AG10803 (cell line): ENCODE results near the gene MSH6.
"Not testable (repeated sequence)": the region's sequence is repeated elsewhere in the genome, so short reads cannot be mapped to it uniquely, and the experiment has no call there.

ENCODE experiments used
- DNase-seq: peaks from one replicate; pipeline ENCODE4 v3.0.0; 2010; ENCODE audit warnings: low read depth
- H3K4me3 ChIP-seq: 2 replicates; pipeline ENCODE4 v1.5.1; 2011; ENCODE audit warnings: mild to moderate bottlenecking, low read length, control low read depth
- CTCF ChIP-seq: conservative IDR thresholded peaks from 2 replicates; pipeline ENCODE4 v1.5.1; 2011; ENCODE audit warnings: mild to moderate bottlenecking, low read length, control low read depth, inconsistent platforms

The MSH6 gene

DNA sequence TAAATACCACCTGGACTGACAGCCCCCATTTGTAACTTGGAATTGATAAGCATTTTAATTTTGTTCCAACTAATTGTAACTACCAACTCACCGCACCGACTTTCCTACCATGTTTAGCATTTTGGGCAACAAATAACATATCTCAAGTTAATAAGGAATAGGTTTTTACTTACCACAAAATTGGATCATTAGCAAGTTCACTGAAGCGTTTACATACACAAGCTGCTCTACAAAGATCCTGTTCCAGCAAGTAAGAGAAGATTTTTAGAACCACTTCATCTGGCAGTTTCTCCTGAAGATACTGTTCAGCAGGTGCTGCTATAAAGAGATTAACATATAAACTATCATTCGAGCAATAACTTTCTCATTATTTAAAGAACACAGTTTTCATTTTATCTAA, 55.7 kb downstream of the MSH6 start:
- no peak for TF ChIP-seq CTCF
- H3K4me3 ChIP-seq = no peak overlapping the region
- DNase-seq = no peak

DNA sequence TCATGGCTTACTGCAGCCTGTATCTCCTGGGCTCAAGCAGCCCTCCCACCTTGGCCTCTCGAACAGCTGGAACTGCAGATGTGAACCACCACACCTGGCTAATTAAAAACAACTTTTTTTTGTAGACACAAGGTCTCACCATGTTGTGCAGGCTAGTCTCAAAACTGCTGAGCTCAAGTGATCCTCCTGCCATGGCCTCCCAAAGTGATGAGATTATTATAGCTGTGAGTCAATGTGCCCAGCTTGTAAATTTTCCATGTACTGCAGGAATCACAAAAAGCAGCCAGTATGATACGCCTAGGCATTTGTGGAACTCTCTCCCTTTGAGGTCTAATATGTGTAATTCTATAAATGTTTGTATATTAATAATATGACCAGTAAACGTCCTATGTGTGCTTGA, 59.9 kb downstream of the MSH6 start:
- no peak for TF ChIP-seq CTCF
- DNase-seq = no peak
- H3K4me3 ChIP-seq = no peak overlapping the region

- no peak overlapping the region for H3K4me3 ChIP-seq
- no peak for TF ChIP-seq CTCF
- no peak for DNase-seq
Observed at GRCh38 chr2:47843407-47843806, 60.5 kb downstream of the MSH6 start.

GRCh38 chr2:47844162-47844561, 61.2 kb downstream of the MSH6 start:
- H3K4me3 ChIP-seq = no peak overlapping the region
- DNase-seq = no peak
- TF ChIP-seq CTCF = no peak

GRCh38 chr2:47849368-47849767, 66.4 kb downstream of the MSH6 start:
- no peak for TF ChIP-seq CTCF
- no peak for DNase-seq
- H3K4me3 ChIP-seq = no peak overlapping the region

GRCh38 chr2:47850198-47850597, 67.3 kb downstream of the MSH6 start:
- H3K4me3 ChIP-seq = no peak overlapping the region
- no peak for TF ChIP-seq CTCF
- DNase-seq = no peak

DNA sequence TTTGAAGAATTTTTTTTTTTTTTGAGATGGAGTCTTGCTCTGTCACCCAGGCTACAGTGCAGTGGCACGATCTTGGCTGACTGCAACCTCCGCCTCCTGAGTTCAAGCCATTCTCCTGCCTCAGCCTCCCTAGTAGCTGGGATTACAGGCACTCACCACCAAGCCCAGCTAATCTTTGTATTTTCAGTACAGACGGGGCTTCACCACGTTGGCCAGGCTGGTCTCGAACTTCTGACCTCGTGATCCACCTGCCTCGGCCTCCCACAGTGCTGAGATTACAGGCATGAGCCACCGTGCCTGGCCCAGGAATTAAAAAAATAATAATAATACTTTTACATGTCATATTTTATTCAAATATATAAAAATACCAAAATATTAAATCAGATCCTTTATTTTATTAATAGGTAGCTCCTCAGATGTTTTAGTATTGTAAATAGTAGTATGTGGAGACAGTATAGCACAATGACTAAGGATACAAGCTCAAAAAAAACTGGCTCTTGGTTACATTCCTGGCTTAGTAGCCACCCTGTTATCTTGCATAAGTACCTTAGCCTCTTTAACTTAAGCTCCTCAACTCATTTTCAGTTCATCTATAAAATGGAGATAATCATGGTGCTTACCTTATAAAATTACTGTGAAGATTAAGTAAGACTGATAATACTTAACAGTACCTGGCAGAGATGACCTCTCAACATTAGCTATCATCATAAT, 70.3 kb downstream of the MSH6 start:
- not testable (repeated sequence) for H3K4me3 ChIP-seq
- DNase-seq = peak; percentile 54
